ENCODE data around the gene FN3KRP.

- TF ChIP-seq ZNF645 (tag by site-specific recombination; IDR thresholded peaks at IDR 0.05), result no peak
- no peak for TF ChIP-seq ZNF280D (tag by site-specific recombination; IDR thresholded peaks at IDR 0.05)
- TF ChIP-seq YY1 (tag by site-specific recombination; IDR thresholded peaks at IDR 0.05), result no peak
- TF ChIP-seq, protein P1, sequence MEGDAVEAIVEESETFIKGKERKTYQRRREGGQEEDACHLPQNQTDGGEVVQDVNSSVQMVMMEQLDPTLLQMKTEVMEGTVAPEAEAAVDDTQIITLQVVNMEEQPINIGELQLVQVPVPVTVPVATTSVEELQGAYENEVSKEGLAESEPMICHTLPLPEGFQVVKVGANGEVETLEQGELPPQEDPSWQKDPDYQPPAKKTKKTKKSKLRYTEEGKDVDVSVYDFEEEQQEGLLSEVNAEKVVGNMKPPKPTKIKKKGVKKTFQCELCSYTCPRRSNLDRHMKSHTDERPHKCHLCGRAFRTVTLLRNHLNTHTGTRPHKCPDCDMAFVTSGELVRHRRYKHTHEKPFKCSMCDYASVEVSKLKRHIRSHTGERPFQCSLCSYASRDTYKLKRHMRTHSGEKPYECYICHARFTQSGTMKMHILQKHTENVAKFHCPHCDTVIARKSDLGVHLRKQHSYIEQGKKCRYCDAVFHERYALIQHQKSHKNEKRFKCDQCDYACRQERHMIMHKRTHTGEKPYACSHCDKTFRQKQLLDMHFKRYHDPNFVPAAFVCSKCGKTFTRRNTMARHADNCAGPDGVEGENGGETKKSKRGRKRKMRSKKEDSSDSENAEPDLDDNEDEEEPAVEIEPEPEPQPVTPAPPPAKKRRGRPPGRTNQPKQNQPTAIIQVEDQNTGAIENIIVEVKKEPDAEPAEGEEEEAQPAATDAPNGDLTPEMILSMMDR (tag by site-specific recombination; IDR thresholded peaks at IDR 0.05), result no peak
These were observed 10.8 kb upstream of the FN3KRP start for GRCh38 chr17:82705756-82706155.
